Muscle layer of duodenum (tissue), 2 donors: ENCODE data around the gene ITPR2.

Experiments
- H3K27ac ChIP-seq: one replicate; pipeline ENCODE4 v1.7.0; 2013; ENCODE audit warnings: mild to moderate bottlenecking, low read length
- H3K27me3 ChIP-seq: one replicate; pipeline ENCODE4 v1.7.0; 2013; ENCODE audit warnings: low read depth, mild to moderate bottlenecking, control low read depth, low read length
- H3K36me3 ChIP-seq, 2 donors: one replicate each; pipeline ENCODE4 v1.7.0; 2013; ENCODE audit warnings: low read length in 2 of 2, control low read depth in 1 of 2, mild to moderate bottlenecking in 1 of 2; ENCODE audit not compliant: insufficient read depth in 2 of 2, control insufficient read depth in 1 of 2
- H3K4me1 ChIP-seq, 2 donors: one replicate each; pipeline ENCODE4 v1.7.0; 2013; ENCODE audit warnings: low read length in 2 of 2, mild to moderate bottlenecking in 2 of 2, control low read depth in 1 of 2, moderate library complexity in 1 of 2; ENCODE audit not compliant: insufficient read depth in 2 of 2, control insufficient read depth in 1 of 2
- H3K4me3 ChIP-seq, 2 donors: one replicate each; pipeline ENCODE4 v1.7.0; 2013; ENCODE audit warnings: low read length in 2 of 2, low read depth in 1 of 2, mild to moderate bottlenecking in 1 of 2
- H3K9me3 ChIP-seq, 2 donors: one replicate each; pipeline ENCODE4 v1.7.0; 2013; ENCODE audit warnings: low read length in 2 of 2, control low read depth in 1 of 2, mild to moderate bottlenecking in 1 of 2; ENCODE audit not compliant: control insufficient read depth in 1 of 2
- donor health status: healthy.

The ITPR2 gene

DNA sequence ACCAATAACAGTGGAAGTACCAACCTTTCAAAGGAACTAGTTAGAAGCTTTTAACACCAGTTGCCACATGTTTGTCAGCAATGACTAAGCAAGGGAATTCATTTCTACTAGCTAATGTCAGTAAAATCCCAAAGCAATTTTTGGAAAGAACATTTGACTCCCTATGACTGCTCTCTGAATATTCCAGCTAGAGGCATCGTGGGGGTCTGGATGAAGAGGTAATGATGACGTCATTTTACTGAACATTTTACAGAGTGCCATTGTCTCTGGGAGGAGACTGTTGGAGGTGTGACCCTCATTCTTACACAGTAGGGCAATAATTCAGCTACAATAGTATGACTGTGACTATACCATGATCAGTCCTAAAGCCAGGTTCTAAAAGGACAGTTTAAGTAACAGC, 204.8 kb downstream of the ITPR2 start:
- Histone ChIP-seq H3K4me3 (no peak overlapping the region), H3K27ac (no peak overlapping the region), H3K27me3 (no peaks in the 10 kb centered on the region), H3K9me3 (no peaks in the 10 kb centered on the region), H3K36me3 (peaks cover 5 to 7% of the 10 kb centered on the region in 2 donors), H3K4me1 (peaks cover under 1 to 7% of the 10 kb centered on the region in 2 donors)

- no peaks in the 10 kb centered on the region for H3K9me3 ChIP-seq
- H3K27ac ChIP-seq: no peak overlapping the region
- no peak overlapping the region for H3K4me3 ChIP-seq
- peaks cover 6 to 11% of the 10 kb centered on the region in 2 donors for H3K36me3 ChIP-seq
- H3K27me3 ChIP-seq: no peaks in the 10 kb centered on the region
- H3K4me1 ChIP-seq: peaks cover 0 to 7% of the 10 kb centered on the region in 2 donors
Measured at GRCh38 chr12:26627335-26627734, 205.7 kb downstream of the ITPR2 start.

DNA sequence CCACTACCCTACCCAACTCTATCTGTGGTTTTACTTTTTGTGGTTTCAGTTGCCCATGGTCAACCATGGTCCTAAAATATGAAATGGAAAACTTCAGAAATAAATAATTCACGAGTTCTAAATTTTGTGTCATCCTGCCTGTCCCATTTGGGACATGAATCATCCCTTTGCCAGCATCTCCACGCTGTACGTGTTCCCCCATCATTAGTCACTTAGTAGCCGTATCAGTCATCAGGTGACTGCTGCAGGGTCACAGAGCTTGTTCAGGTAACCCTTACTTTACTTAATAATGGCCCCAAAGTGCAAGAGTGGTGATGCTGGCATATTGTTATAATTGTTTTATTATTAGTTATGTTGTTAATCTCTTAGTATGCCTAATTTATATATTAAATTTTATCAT, 209.9 kb downstream of the ITPR2 start:
- Histone ChIP-seq H3K27ac (no peak overlapping the region), H3K36me3 (peaks cover 13 to 31% of the 10 kb centered on the region in 2 donors), H3K9me3 (no peaks in the 10 kb centered on the region), H3K27me3 (no peaks in the 10 kb centered on the region), H3K4me1 (no peaks in the 10 kb centered on the region), H3K4me3 (no peak overlapping the region)

- Histone ChIP-seq H3K27me3 (no peaks in the 10 kb centered on the region), H3K27ac (no peak overlapping the region), H3K9me3 (no peaks in the 10 kb centered on the region), H3K4me1 (no peaks in the 10 kb centered on the region), H3K4me3 (no peak overlapping the region), H3K36me3 (peaks cover 13 to 31% of the 10 kb centered on the region in 2 donors)
Measured at GRCh38 chr12:26622601-26623000, 210.4 kb downstream of the ITPR2 start.

DNA sequence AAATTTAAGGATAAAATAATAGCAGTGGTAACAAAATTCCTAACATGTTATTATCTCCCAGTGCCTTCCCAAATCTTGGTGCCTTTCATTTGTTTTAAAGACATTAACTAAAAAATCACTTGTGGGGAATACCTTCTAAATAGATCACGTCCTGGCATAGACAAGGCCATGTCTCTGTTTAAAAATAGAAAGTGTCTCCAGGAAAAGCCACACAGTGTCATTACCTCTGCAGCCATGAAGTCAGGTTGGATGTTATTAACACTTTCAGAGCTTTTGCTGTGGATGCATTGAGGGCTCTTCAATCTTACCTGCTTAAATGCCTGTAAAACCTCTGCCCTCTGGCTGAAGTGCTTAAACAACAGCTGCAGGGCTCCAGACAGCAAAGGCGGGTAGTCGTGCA, 211.1 kb downstream of the ITPR2 start:
- no peaks in the 10 kb centered on the region for H3K9me3 ChIP-seq
- H3K4me1 ChIP-seq: no peaks in the 10 kb centered on the region
- no peaks in the 10 kb centered on the region for H3K27me3 ChIP-seq
- no peak overlapping the region for H3K4me3 ChIP-seq
- H3K36me3 ChIP-seq: peaks cover 9 to 26% of the 10 kb centered on the region in 2 donors
- H3K27ac ChIP-seq: no peak overlapping the region

GRCh38 chr12:26620907-26621306, 212.1 kb downstream of the ITPR2 start:
- H3K27ac ChIP-seq: no peak overlapping the region
- no peaks in the 10 kb centered on the region for H3K4me1 ChIP-seq
- peaks cover 9 to 23% of the 10 kb centered on the region in 2 donors for H3K36me3 ChIP-seq
- H3K4me3 ChIP-seq: no peak overlapping the region
- no peaks in the 10 kb centered on the region for H3K27me3 ChIP-seq
- no peaks in the 10 kb centered on the region for H3K9me3 ChIP-seq

DNA sequence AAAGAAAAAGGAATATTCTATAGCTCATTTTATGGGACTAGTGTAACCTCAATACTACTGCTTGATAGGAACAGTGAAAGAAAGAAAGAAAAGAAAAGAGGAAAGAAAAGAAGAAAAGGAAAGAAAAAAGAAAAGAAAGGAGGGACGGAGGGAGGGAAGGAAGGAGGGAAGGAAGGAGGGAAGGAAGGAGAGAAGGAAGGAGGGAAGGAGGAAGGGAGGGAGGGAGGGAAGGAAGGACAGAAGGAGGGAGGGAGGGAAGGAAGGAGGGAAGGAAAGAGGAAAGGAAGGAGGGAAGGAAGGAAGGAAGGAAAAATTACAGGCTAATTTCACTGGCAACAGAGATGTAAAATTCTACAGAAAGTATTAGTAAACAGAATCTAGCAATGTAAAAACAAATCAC, 215.5 kb downstream of the ITPR2 start:
- Histone ChIP-seq H3K27me3 (no peaks in the 10 kb centered on the region), H3K9me3 (no peaks in the 10 kb centered on the region), H3K4me3 (no peak overlapping the region), H3K4me1 (no peaks in the 10 kb centered on the region), H3K27ac (no peak overlapping the region), H3K36me3 (peaks cover 9 to 21% of the 10 kb centered on the region in 2 donors)

DNA sequence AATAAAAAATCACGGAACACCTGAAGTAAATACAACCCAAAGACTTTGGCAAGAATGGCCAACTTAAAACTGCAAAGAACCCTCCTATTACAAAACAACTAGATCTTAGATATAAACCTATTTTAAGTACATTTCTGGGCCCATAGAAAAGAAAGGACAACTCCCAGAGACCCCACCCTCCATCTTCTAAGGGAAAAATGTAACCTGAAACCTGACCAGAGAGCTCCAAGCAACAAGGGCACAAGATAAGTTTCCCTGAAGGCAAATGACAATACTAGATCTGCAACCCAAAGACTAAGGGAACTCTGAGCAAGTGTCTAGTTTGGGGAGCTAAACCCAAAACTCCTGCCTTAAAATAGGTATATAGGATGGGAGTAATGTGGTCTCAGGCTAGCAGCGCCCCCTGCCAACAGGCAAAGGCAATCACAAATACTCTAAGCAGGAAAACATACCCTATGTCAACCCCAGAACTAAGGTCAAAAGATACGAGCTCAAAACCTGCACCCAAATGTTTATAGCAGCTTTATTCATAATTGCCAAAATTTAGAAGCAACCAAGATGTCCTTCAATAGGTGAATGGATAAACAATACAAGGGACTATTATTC, 218.9 kb downstream of the ITPR2 start:
- Histone ChIP-seq H3K27ac (no peak overlapping the region), H3K36me3 (no peaks in the 10 kb centered on the region), H3K4me1 (no peaks in the 10 kb centered on the region), H3K9me3 (no peaks in the 10 kb centered on the region), H3K4me3 (no peak overlapping the region), H3K27me3 (no peaks in the 10 kb centered on the region)

DNA sequence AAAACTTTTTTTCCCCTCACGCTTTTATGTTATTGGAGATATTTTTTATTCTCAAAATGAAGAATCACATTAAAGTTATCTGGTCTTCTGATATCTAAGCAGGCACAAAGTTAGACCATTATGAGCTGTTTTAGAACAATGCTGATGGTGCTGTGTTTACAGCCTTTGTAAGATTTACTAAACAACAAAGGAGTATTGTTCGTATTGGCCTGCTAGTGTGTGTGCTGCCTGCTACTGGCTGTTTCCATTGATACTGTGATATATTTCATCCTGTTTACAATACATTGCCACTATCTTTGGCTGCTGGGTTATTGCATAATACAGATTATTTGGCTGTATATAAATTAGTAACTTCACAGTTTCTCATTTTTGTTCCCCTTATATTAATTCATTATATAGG, 220.8 kb downstream of the ITPR2 start:
- Histone ChIP-seq H3K27me3 (no peaks in the 10 kb centered on the region), H3K27ac (no peak overlapping the region), H3K4me3 (no peak overlapping the region), H3K36me3 (no peaks in the 10 kb centered on the region), H3K4me1 (no peaks in the 10 kb centered on the region), H3K9me3 (no peaks in the 10 kb centered on the region)

DNA sequence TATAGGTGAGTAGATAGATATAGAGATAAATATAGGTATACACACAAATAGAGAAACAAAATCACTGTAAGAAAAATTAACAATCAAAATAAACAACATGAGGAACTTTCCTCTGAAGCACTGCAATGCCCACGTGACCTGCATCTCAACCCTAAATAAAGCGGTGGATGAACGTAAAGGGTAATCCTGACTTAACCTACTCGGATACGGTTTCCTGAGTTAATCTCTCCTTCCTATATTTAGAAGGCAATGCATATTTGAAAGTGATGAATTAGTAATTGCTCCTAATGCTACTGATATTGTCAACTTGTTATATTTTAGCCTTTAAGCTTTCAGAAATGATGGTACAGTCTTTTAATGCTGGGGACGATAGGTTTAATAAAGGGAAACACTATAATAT, 221.4 kb downstream of the ITPR2 start:
- Histone ChIP-seq H3K4me3 (no peak overlapping the region), H3K27me3 (no peaks in the 10 kb centered on the region), H3K27ac (no peak overlapping the region), H3K4me1 (no peaks in the 10 kb centered on the region), H3K36me3 (no peaks in the 10 kb centered on the region), H3K9me3 (no peaks in the 10 kb centered on the region)

GRCh38 chr12:26610774-26611173, 222.2 kb downstream of the ITPR2 start:
- Histone ChIP-seq H3K27me3 (no peaks in the 10 kb centered on the region), H3K27ac (no peak overlapping the region), H3K9me3 (no peaks in the 10 kb centered on the region), H3K4me3 (no peak overlapping the region), H3K4me1 (no peaks in the 10 kb centered on the region), H3K36me3 (no peaks in the 10 kb centered on the region)

DNA sequence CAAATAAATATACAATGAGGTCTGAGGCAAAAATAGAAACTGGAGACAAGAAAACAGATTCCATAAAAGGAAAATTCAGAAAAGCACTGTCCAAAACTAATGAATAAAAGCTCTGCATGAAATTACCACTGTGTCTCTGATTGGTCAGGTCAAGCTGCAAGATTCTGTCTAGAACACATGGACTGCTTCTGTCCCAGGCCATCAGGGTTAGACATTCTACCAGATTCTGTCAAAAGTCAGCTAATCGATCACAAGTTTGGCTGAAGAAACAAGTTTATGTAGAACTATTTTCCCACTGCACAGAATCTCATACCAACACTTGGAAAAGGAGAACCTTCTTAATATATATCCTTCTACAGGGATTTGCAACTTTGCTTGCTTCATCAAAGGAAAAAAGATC, 223.0 kb downstream of the ITPR2 start:
- no peaks in the 10 kb centered on the region for H3K4me1 ChIP-seq
- no peak overlapping the region for H3K4me3 ChIP-seq
- no peaks in the 10 kb centered on the region for H3K36me3 ChIP-seq
- H3K27me3 ChIP-seq: no peaks in the 10 kb centered on the region
- H3K9me3 ChIP-seq: no peaks in the 10 kb centered on the region
- H3K27ac ChIP-seq: no peak overlapping the region
